ENCODE data around the gene RPTOR. TPM values are rescaled to one million over a fixed set of nuclear protein-coding genes. Genes with fewer than 3 reads are reported as not detected.

Gene RPTOR
- total and polyA plus RNA-seq, 2 donors (not counting 3 experiments of a cell fraction or from before 2014, with no cell fraction given) = 10.7 to 41.8 TPM

- Histone ChIP-seq H3K4me3 (replicated peaks in 1 of 3; ENCODE audit: insufficient read depth in 1 of 3, low read depth in 1 of 3, low read length in 3 of 3) (no peak overlapping the region), H3K9me1 (replicated peaks; ENCODE audit: control insufficient read depth, extremely low read depth, insufficient read depth, low read length) (no peaks in the 10 kb centered on the region), H3K36me3 (ENCODE audit: control insufficient read depth in 2 of 2, extremely low read depth in 1 of 2, insufficient read depth in 2 of 2, low read length in 2 of 2) (no peaks in the 10 kb centered on the region), H3K27me3 (ENCODE audit: control insufficient read depth in 2 of 2, insufficient read depth in 2 of 2, low read length in 2 of 2) (peaks cover 22 to 29% of the 10 kb centered on the region in 2 experiments), H2AFZ (ENCODE audit: low read depth, low read length) (no peak overlapping the region), H3K27ac (ENCODE audit: insufficient read depth, low read depth, low read length) (no peak overlapping the region), H3K4me1 (ENCODE audit: control insufficient read depth, extremely low read depth, insufficient read depth, low read length) (no peaks in the 10 kb centered on the region), H3K9ac (replicated peaks; ENCODE audit: extremely low read depth, insufficient read depth, low read length) (no peak overlapping the region), H4K20me1 (replicated peaks; ENCODE audit: control insufficient read depth, extremely low read depth, insufficient read depth, low read length) (no peaks in the 10 kb centered on the region), H3K4me2 (ENCODE audit: insufficient read depth, low read length) (no peak overlapping the region), H3K9me3 (replicated peaks; ENCODE audit: control insufficient read depth, insufficient read depth, low read length) (no peaks in the 10 kb centered on the region), H3K79me2 (ENCODE audit: control insufficient read depth, insufficient read depth, low read length) (no peaks in the 10 kb centered on the region)
- dilution Hi-C loops (cut with MboI; ENCODE audit: extremely low pct_ligation_motif_present, low sequenced_read_pairs) = no loop called here
- POLR2A ChIA-PET = no interaction called here
- no peak for DNase-seq (ENCODE audit: low read depth, low spot score)
- BruUV-seq (replicated peaks) = no TSS peak
- CTCF ChIA-PET = no interaction called here
- TF ChIP-seq MAX (IDR thresholded peaks at IDR 0.05; ENCODE audit: insufficient read depth, insufficient read length) (no peak), EZH2 (IDR thresholded peaks at IDR 0.05; ENCODE audit: borderline replicate concordance, low read depth, low read length, severe bottlenecking) (no peak), GATA2 (IDR thresholded peaks at IDR 0.05; ENCODE audit: insufficient read depth, insufficient read length, low read depth, low read length) (no peak), CTCF (IDR thresholded peaks at IDR 0.05; ENCODE audit: extremely low read depth in 1 of 2, insufficient read depth in 1 of 2, low read depth in 1 of 2, low read length in 2 of 2) (no peak), MYC (IDR thresholded peaks at IDR 0.05; ENCODE audit: low read depth, low read length) (no peak), JUN (IDR thresholded peaks at IDR 0.05; ENCODE audit: borderline replicate concordance, insufficient read depth, insufficient read length, low read depth) (no peak), POLR2A (IDR thresholded peaks at IDR 0.05; ENCODE audit: low read depth, low read length) (no peak), POLR2AphosphoS5 (IDR thresholded peaks at IDR 0.05; ENCODE audit: insufficient read depth, low read depth, low read length) (no peak), FOS (IDR thresholded peaks at IDR 0.05; ENCODE audit: borderline replicate concordance, insufficient read depth, low read length) (no peak)
- FAIRE-seq = no peak
- intact Hi-C loops (cut with micrococcal nuclease) = no loop called here
Measured at GRCh38 chr17:80526116-80526910, 18.3 kb upstream of the RPTOR start.

All from endothelial cell of umbilical vein (primary cell).